ENCODE data around the gene RNF220. TPM values are rescaled to one million over a fixed set of nuclear protein-coding genes. Genes with fewer than 3 reads are reported as not detected.

RNF220 gene
- polyA plus RNA-seq, 1 of the 3 experiments (the other 2 are of a cell fraction) = 83.7 TPM

DNA sequence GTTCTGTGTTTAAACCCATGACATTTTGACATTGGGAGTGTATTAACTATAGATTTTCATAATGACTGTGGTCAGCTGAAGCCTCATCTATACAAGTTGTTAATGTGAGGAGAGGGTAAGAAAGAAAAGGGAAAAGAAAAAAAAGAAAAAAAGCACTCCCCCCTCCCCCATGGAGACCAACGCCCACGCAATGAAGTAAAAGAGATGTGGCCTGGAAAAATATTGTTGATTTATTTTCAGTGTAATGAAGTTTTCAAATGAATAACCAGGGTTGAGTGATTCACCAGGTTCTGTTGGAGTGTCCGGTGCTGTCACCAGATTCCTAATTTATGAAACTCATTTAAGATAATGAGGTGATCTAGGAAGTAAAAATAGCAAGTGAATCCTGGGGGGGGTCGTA lies 4.7 kb downstream of the RNF220 start:
- peaks cover 98% of the 10 kb centered on the region for H3K27me3 ChIP-seq (ENCODE audit: insufficient read depth)
- 5% methylated on average over 4 of the region's 4 CpGs for WGBS (ENCODE audit: low lambda C conversion rate)
- no peak overlapping the region for H3K27ac ChIP-seq (ENCODE audit: low read depth in 2 of 2, low read length in 1 of 2)

DNA sequence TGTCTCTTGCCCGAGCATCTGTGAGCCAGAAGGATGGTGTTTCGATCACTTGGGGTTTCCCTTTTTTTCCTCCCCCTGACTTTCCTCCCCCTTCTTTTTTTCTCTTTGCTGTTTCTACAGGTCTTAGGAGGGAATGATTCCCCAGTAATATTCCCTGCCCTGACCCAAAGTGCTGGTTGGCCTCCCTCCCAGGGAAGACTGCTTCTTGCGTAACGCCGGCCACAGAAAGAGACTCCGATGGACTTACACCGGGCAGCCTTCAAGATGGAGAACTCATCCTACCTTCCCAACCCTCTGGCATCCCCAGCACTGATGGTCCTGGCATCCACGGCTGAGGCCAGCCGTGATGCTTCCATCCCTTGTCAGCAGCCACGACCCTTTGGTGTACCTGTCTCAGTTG lies 6.8 kb downstream of the RNF220 start:
- TF ChIP-seq GATA2 (CRISPR knock-in tag; IDR thresholded peaks at IDR 0.05) = no peak
- TF ChIP-seq JUND (IDR thresholded peaks at IDR 0.05) = no peak
- TF ChIP-seq, protein P1, sequence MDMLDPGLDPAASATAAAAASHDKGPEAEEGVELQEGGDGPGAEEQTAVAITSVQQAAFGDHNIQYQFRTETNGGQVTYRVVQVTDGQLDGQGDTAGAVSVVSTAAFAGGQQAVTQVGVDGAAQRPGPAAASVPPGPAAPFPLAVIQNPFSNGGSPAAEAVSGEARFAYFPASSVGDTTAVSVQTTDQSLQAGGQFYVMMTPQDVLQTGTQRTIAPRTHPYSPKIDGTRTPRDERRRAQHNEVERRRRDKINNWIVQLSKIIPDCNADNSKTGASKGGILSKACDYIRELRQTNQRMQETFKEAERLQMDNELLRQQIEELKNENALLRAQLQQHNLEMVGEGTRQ (IDR thresholded peaks at IDR 0.05; ENCODE audit: borderline replicate concordance, low read depth, low read length) = no peak
- no peak for TF ChIP-seq TCF12 (IDR thresholded peaks at IDR 0.05)
- TF ChIP-seq, protein P2, sequence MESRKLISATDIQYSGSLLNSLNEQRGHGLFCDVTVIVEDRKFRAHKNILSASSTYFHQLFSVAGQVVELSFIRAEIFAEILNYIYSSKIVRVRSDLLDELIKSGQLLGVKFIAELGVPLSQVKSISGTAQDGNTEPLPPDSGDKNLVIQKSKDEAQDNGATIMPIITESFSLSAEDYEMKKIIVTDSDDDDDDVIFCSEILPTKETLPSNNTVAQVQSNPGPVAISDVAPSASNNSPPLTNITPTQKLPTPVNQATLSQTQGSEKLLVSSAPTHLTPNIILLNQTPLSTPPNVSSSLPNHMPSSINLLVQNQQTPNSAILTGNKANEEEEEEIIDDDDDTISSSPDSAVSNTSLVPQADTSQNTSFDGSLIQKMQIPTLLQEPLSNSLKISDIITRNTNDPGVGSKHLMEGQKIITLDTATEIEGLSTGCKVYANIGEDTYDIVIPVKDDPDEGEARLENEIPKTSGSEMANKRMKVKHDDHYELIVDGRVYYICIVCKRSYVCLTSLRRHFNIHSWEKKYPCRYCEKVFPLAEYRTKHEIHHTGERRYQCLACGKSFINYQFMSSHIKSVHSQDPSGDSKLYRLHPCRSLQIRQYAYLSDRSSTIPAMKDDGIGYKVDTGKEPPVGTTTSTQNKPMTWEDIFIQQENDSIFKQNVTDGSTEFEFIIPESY (IDR thresholded peaks at IDR 0.05; ENCODE audit: borderline replicate concordance, low read depth) = no peak
- no peak for DNase-seq
- ChIA-PET CTCF (interaction anchor here (1.5 kb wide), 1 partner anchor 11 kb away, joined by 5 read pairs; no protein-coding TSS in a partner anchor), POLR2A (no interaction called here)
- peaks cover 6% of the 10 kb centered on the region; the same call in 1 of the 2 replicates for H4K20me1 ChIP-seq (ENCODE audit: insufficient read depth)
- no peak overlapping the region for H2AFZ ChIP-seq (ENCODE audit: low read depth)
- H3K4me3 ChIP-seq (ENCODE audit: low read depth in 2 of 2, low read length in 1 of 2) = no peak overlapping the region
- peaks cover 96% of the 10 kb centered on the region for H3K27me3 ChIP-seq (ENCODE audit: insufficient read depth)
- H3K36me3 ChIP-seq (replicated peaks in 1 of 2; ENCODE audit: control insufficient read depth in 1 of 2, insufficient read depth in 2 of 2, low read length in 1 of 2) = no peaks in the 10 kb centered on the region
- H3K9me2 ChIP-seq = no peaks in the 10 kb centered on the region
- no peaks in the 10 kb centered on the region for H3F3A ChIP-seq (replicated peaks; ENCODE audit: insufficient read depth)
- no peaks in the 10 kb centered on the region for H3K9me3 ChIP-seq
- H3K4me1 ChIP-seq (ENCODE audit: control insufficient read depth in 1 of 2, insufficient read depth in 2 of 2, low read depth in 1 of 2, low read length in 1 of 2) = no peaks in the 10 kb centered on the region
- H3K9ac ChIP-seq = no peak overlapping the region
- no peak overlapping the region for H3K4me2 ChIP-seq
- 47% methylated on average over 10 of the region's 10 CpGs for whole genome bisulfite sequencing (ENCODE audit: low lambda C conversion rate)
- H3K79me2 ChIP-seq (ENCODE audit: insufficient read depth) = no peaks in the 10 kb centered on the region
- no peak overlapping the region for H3K27ac ChIP-seq (ENCODE audit: low read depth in 2 of 2, low read length in 1 of 2)

More for the DNA sequence above, 4.7 kb downstream of the RNF220 start:
- Histone ChIP-seq H4K20me1 (ENCODE audit: insufficient read depth) (peaks cover 6% of the 10 kb centered on the region; the same call in 1 of the 2 replicates), H3K4me2 (no peak overlapping the region), H3F3A (replicated peaks; ENCODE audit: insufficient read depth) (no peaks in the 10 kb centered on the region), H3K9me2 (no peaks in the 10 kb centered on the region), H3K79me2 (ENCODE audit: insufficient read depth) (no peaks in the 10 kb centered on the region), H2AFZ (ENCODE audit: low read depth) (no peak overlapping the region), H3K36me3 (replicated peaks in 1 of 2; ENCODE audit: control insufficient read depth in 1 of 2, insufficient read depth in 2 of 2, low read length in 1 of 2) (no peaks in the 10 kb centered on the region), H3K9ac (no peak overlapping the region), H3K9me3 (no peaks in the 10 kb centered on the region), H3K4me3 (ENCODE audit: low read depth in 2 of 2, low read length in 1 of 2) (no peak overlapping the region), H3K4me1 (ENCODE audit: control insufficient read depth in 1 of 2, insufficient read depth in 2 of 2, low read depth in 1 of 2, low read length in 1 of 2) (peaks cover 0 to 10% of the 10 kb centered on the region in 2 experiments; a peak in 1 of 4 replicates)
- TF ChIP-seq YY1 (IDR thresholded peaks at IDR 0.05; ENCODE audit: low read depth) (no peak), NRF1 (IDR thresholded peaks at IDR 0.05; ENCODE audit: low read depth, low read length) (no peak), RCOR1 (IDR thresholded peaks at IDR 0.05; ENCODE audit: low read length) (no peak), POLR2AphosphoS5 (IDR thresholded peaks at IDR 0.05; ENCODE audit: low read depth, low read length) (no peak), FOXJ3 (CRISPR knock-in tag; IDR thresholded peaks at IDR 0.05) (no peak), EP300 (IDR thresholded peaks at IDR 0.05; ENCODE audit: borderline replicate concordance in 1 of 2, low read depth in 1 of 2, low read length in 1 of 2) (no peak), MXI1 (IDR thresholded peaks at IDR 0.05; ENCODE audit: low read depth, low read length) (no peak), GABPA (IDR thresholded peaks at IDR 0.05; ENCODE audit: low read depth) (no peak), GATA2 (CRISPR knock-in tag; IDR thresholded peaks at IDR 0.05) (no peak), TCF12 (IDR thresholded peaks at IDR 0.05) (no peak), SMC3 (IDR thresholded peaks at IDR 0.05; ENCODE audit: low read depth, low read length) (no peak), NFIC (IDR thresholded peaks at IDR 0.05; ENCODE audit: borderline replicate concordance) (no peak)
- TF ChIP-seq, protein P3, sequence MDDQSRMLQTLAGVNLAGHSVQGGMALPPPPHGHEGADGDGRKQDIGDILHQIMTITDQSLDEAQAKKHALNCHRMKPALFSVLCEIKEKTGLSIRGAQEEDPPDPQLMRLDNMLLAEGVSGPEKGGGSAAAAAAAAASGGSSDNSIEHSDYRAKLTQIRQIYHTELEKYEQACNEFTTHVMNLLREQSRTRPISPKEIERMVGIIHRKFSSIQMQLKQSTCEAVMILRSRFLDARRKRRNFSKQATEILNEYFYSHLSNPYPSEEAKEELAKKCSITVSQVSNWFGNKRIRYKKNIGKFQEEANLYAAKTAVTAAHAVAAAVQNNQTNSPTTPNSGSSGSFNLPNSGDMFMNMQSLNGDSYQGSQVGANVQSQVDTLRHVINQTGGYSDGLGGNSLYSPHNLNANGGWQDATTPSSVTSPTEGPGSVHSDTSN (IDR thresholded peaks at IDR 0.05) = no peak
- TF ChIP-seq, protein P4, sequence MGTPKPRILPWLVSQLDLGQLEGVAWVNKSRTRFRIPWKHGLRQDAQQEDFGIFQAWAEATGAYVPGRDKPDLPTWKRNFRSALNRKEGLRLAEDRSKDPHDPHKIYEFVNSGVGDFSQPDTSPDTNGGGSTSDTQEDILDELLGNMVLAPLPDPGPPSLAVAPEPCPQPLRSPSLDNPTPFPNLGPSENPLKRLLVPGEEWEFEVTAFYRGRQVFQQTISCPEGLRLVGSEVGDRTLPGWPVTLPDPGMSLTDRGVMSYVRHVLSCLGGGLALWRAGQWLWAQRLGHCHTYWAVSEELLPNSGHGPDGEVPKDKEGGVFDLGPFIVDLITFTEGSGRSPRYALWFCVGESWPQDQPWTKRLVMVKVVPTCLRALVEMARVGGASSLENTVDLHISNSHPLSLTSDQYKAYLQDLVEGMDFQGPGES (IDR thresholded peaks at IDR 0.05; ENCODE audit: low read depth, low read length) = no peak
- no peak for DNase-seq
- CTCF ChIA-PET = interaction anchor here (0.6 to 1.1 kb wide), 3 partner anchors 31 to 1195 kb away, joined by 3 to 4 read pairs (median 3); no protein-coding TSS in a partner anchor
- POLR2A ChIA-PET = interaction anchor here (1.3 kb wide), 1 partner anchor 9 kb away, joined by 4 read pairs; no protein-coding TSS in a partner anchor

Measured in SK-N-SH (cell line).